ENCODE results near the gene LSM8. TPM values are rescaled to one million over a fixed set of nuclear protein-coding genes. Genes with fewer than 3 reads are reported as not detected.
"Not testable (repeated sequence)": the region's sequence is repeated elsewhere in the genome, so short reads cannot be mapped to it uniquely, and the experiment has no call there.

The LSM8 gene
- polyA plus RNA-seq (2013, experiment 1 of 2), result 36.5 TPM
- polyA plus RNA-seq (2013, experiment 2 of 2), result 39.4 TPM

DNA sequence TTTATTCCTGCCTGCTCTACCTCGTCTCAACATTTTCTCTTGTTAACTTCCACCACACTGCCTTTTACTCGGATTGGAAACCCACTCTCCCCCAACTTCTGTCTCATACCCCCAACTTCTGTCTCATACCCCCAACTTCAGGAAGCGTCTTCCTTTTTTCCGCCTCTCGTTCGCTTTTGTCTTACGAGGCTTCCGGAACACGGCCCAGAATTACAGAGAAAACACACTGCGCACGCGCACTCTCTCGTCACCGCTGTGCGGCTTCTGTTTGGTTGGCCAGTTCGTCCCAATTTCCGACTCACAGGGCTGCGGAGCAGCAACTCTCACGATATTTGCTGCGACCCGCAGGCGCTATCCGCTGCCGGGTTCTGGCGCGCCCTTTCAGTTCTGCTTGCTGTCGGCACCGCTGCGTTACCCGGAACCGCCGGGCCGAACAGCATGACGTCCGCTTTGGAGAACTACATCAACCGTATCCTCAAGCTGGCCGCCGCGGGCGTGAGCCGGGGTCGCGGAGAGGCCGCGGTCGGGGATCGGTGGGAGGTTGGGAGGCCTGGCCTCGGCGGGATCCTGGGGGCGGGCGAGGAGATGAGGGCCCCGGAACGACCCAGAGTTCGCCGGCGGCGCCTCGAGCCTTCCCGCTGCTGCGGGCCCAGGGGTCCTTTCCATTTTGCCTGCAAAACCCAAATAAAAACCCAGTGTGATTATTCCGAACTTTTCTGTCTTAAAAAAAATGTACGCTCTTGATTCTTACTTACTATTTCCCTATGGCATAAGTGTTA lies at the start of gene LSM8:
Gene LSM8 (plus strand): TSS at position 379 of the 779 bp plus-strand sequence. CDS start 60 bp downstream, at position 439.
- peaks cover 39% of the 10 kb centered on the region for H3K36me3 ChIP-seq (ENCODE audit: insufficient read depth, low read length)
- H3K9ac ChIP-seq (ENCODE audit: low read depth, low read length), result peak within 1 kb of the TSS; percentile 97
- peak within 1 kb of the TSS; percentile 82 for H3K4me3 ChIP-seq (ENCODE audit: low read length)
- peaks cover 9% of the 10 kb centered on the region; the same call in 1 of the 2 replicates for H3K4me1 ChIP-seq (ENCODE audit: insufficient read depth, low read length)
- peak within 1 kb of the TSS; percentile 86 for H3K27ac ChIP-seq (ENCODE audit: low read depth, low read length)
- no peaks in the 10 kb centered on the region for H3K27me3 ChIP-seq (ENCODE audit: insufficient read depth, low read length)
- WGBS, result under 1% methylated on average over 61 of the region's 62 CpGs
- no peaks in the 10 kb centered on the region for H3K9me3 ChIP-seq (ENCODE audit: insufficient read depth, low read depth, low read length)

DNA sequence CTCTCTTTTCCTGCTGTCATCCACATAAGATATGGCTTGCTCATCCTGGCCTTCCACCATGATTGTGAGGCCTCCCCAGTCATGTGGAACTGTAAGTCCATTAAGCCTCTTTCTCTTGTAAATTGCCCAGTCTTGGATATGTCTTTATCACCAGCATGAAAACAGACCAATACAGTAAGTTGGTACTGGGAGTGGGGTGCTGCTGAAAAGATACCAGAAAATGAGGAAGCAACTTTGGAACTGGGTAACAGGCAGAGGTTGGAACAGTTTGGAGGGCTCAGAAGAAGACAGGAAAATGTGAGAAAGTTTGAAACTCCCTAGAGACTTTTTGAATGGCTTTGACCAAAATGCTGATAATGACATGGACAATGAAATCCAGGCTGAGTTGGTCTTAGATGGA lies 49.5 kb upstream of the LSM8 start:
- H3K36me3 ChIP-seq (ENCODE audit: insufficient read depth, low read length); H3K9ac ChIP-seq (ENCODE audit: low read depth, low read length); H3K4me3 ChIP-seq (ENCODE audit: low read length); H3K27ac ChIP-seq (ENCODE audit: low read depth, low read length); H3K4me1 ChIP-seq (ENCODE audit: insufficient read depth, low read length); H3K9me3 ChIP-seq (ENCODE audit: insufficient read depth, low read depth, low read length); H3K27me3 ChIP-seq (ENCODE audit: insufficient read depth, low read length): not testable (repeated sequence)

DNA sequence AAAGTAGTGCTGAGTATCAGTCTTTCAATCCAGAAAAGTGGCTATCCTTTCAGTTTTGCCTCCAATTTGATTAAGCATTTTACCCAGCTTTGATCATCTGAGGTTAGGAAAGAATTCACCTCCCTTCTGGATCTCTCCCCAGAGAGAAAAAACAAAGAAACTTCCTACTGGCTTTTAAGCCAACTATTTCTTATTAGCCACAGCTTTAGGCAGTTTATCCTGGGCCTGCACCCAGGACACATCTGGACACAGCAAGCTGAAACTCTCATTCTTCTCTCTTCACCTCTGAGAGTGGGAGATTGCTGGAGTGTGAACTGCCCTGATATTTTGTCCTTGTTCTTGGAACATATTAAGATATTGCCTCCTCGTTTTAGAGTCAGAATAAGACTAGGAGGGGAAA lies 43.5 kb upstream of the LSM8 start:
- H3K9me3 ChIP-seq (ENCODE audit: insufficient read depth, low read depth, low read length), result no peaks in the 10 kb centered on the region
- H3K9ac ChIP-seq (ENCODE audit: low read depth, low read length), result no peak overlapping the region
- 83% methylated on average over 1 of the region's 1 CpG for WGBS
- no peaks in the 10 kb centered on the region for H3K36me3 ChIP-seq (ENCODE audit: insufficient read depth, low read length)
- H3K27ac ChIP-seq (ENCODE audit: low read depth, low read length), result no peak overlapping the region
- H3K4me3 ChIP-seq (ENCODE audit: low read length), result no peak overlapping the region
- H3K4me1 ChIP-seq (ENCODE audit: insufficient read depth, low read length), result no peaks in the 10 kb centered on the region
- no peaks in the 10 kb centered on the region for H3K27me3 ChIP-seq (ENCODE audit: insufficient read depth, low read length)

- Histone ChIP-seq H3K9me3 (ENCODE audit: insufficient read depth, low read depth, low read length) (no peaks in the 10 kb centered on the region), H3K9ac (ENCODE audit: low read depth, low read length) (no peak overlapping the region), H3K27ac (ENCODE audit: low read depth, low read length) (no peak overlapping the region), H3K36me3 (ENCODE audit: insufficient read depth, low read length) (no peaks in the 10 kb centered on the region), H3K27me3 (ENCODE audit: insufficient read depth, low read length) (no peaks in the 10 kb centered on the region), H3K4me3 (ENCODE audit: low read length) (no peak overlapping the region), H3K4me1 (ENCODE audit: insufficient read depth, low read length) (no peaks in the 10 kb centered on the region)
- WGBS, result 95% methylated on average over 1 of the region's 1 CpG
Measured at GRCh38 chr7:118142012-118142411, 42.0 kb upstream of the LSM8 start.

DNA sequence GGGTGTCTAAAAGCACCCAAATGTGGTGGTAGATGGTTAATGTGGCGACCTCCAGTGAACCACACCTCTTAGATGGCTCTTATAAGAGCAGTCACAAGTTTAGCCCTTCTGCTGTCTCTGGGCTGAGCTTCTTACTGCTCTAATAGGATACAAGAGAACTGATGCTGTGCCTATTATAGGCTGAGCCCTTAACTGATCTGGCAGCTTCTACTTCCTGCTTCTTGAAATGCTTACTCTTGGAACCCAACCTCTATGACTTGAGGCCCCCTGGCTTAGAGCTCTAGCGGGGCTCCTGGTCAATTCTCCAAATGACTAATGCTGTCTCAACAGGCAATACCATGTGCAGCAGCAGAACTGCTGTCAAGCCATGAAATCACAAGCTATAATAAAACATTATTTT lies 35.0 kb upstream of the LSM8 start:
- WGBS, result 93% methylated on average over 2 of the region's 2 CpGs
- H3K27ac ChIP-seq (ENCODE audit: low read depth, low read length), result no peak overlapping the region
- H3K27me3 ChIP-seq (ENCODE audit: insufficient read depth, low read length), result no peaks in the 10 kb centered on the region
- H3K36me3 ChIP-seq (ENCODE audit: insufficient read depth, low read length), result no peaks in the 10 kb centered on the region
- H3K9me3 ChIP-seq (ENCODE audit: insufficient read depth, low read depth, low read length), result no peaks in the 10 kb centered on the region
- peaks cover 18% of the 10 kb centered on the region for H3K4me1 ChIP-seq (ENCODE audit: insufficient read depth, low read length)
- H3K4me3 ChIP-seq (ENCODE audit: low read length), result no peak overlapping the region
- H3K9ac ChIP-seq (ENCODE audit: low read depth, low read length), result no peak overlapping the region

DNA sequence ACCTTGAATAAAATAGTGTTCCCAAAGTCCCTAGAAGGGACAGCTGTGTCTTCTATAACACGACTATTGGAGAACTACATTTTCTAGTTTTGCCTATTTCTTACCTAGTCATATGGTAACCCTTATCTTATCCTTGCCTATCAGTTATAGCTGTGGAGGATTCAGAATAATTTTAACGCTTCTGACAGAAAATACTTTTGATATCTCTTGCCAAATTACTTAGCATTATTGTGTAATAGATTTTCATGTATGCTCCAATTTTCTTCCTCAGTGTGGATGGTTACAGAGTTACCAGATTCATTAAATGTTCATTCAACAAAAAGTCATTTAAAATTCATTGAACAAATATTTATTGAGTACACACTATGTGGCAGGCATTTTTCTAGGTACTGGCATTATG lies 34.6 kb upstream of the LSM8 start:
- H3K9ac ChIP-seq (ENCODE audit: low read depth, low read length), result no peak overlapping the region
- H3K4me1 ChIP-seq (ENCODE audit: insufficient read depth, low read length), result peaks cover 18% of the 10 kb centered on the region
- no peak overlapping the region for H3K4me3 ChIP-seq (ENCODE audit: low read length)
- H3K27me3 ChIP-seq (ENCODE audit: insufficient read depth, low read length), result no peaks in the 10 kb centered on the region
- H3K27ac ChIP-seq (ENCODE audit: low read depth, low read length), result no peak overlapping the region
- H3K9me3 ChIP-seq (ENCODE audit: insufficient read depth, low read depth, low read length), result no peaks in the 10 kb centered on the region
- WGBS, result 100% methylated on average over 1 of the region's 2 CpGs
- no peaks in the 10 kb centered on the region for H3K36me3 ChIP-seq (ENCODE audit: insufficient read depth, low read length)

- Histone ChIP-seq H3K27ac (ENCODE audit: low read depth, low read length) (peak overlapping the region; percentile 38; the same call in 1 of the 2 replicates), H3K4me1 (ENCODE audit: insufficient read depth, low read length) (peaks cover 18% of the 10 kb centered on the region), H3K27me3 (ENCODE audit: insufficient read depth, low read length) (no peaks in the 10 kb centered on the region), H3K36me3 (ENCODE audit: insufficient read depth, low read length) (no peaks in the 10 kb centered on the region), H3K9ac (ENCODE audit: low read depth, low read length) (no peak overlapping the region), H3K9me3 (ENCODE audit: insufficient read depth, low read depth, low read length) (no peaks in the 10 kb centered on the region), H3K4me3 (ENCODE audit: low read length) (no peak overlapping the region)
- WGBS, result 85% methylated on average over 2 of the region's 2 CpGs
Measured at GRCh38 chr7:118151671-118152070, 32.3 kb upstream of the LSM8 start.

DNA sequence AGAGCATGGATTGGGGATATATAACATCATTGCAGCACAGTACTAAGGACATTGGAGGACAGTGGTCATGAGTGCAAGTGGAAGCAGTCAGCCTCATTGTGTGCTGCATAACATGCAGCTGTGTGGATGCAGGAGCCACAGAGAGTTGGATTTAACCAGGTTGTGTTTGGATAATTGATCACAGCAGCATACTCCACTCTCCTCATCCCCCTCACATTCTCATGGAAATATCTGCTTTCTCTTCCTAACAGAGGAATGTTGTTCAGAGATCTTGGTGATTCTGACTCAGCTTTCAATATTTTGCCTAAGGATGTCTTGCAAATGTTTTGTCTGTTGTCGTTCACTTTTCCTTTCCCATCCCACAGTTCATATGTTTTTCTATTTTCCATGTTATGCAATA lies 31.8 kb upstream of the LSM8 start:
- Histone ChIP-seq H3K27ac (ENCODE audit: low read depth, low read length) (peak overlapping the region; percentile 75), H3K9me3 (ENCODE audit: insufficient read depth, low read depth, low read length) (peaks cover 2% of the 10 kb centered on the region; the same call in 1 of the 2 replicates), H3K36me3 (ENCODE audit: insufficient read depth, low read length) (no peaks in the 10 kb centered on the region), H3K4me1 (ENCODE audit: insufficient read depth, low read length) (peaks cover 18% of the 10 kb centered on the region), H3K4me3 (ENCODE audit: low read length) (no peak overlapping the region), H3K9ac (ENCODE audit: low read depth, low read length) (peak overlapping the region; percentile 1; the same call in 1 of the 2 replicates), H3K27me3 (ENCODE audit: insufficient read depth, low read length) (no peaks in the 10 kb centered on the region)
- WGBS, result no CpG with 5 or more reads among the region's 1 CpG

DNA sequence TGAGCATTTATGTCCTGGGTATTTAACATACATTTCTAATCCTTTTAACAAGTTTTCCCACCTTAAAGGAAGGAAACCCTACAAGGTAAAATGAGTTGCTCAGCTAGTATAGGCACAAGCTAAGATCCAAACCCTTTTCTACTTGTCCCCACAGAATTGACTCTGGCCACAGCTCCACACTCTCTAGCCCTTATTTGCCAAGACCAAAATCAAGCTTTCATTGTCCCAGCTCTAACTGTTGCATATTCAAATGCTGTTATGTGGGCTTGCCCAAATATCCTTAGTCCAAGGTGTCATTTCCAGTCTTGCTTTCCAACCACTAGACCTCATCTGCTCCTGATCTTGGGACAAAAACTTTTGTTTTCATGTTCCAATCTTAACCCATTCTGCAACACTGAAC lies 31.3 kb upstream of the LSM8 start:
- peak overlapping the region; percentile 75 for H3K27ac ChIP-seq (ENCODE audit: low read depth, low read length)
- H3K4me3 ChIP-seq (ENCODE audit: low read length), result no peak overlapping the region
- peaks cover 18% of the 10 kb centered on the region for H3K4me1 ChIP-seq (ENCODE audit: insufficient read depth, low read length)
- no peaks in the 10 kb centered on the region for H3K27me3 ChIP-seq (ENCODE audit: insufficient read depth, low read length)
- peak overlapping the region; percentile 1; the same call in 1 of the 2 replicates for H3K9ac ChIP-seq (ENCODE audit: low read depth, low read length)
- H3K36me3 ChIP-seq (ENCODE audit: insufficient read depth, low read length), result no peaks in the 10 kb centered on the region
- H3K9me3 ChIP-seq (ENCODE audit: insufficient read depth, low read depth, low read length), result peaks cover 7% of the 10 kb centered on the region

GRCh38 chr7:118153551-118154177 lies 30.3 kb upstream of the LSM8 start:
- no peak overlapping the region for H3K9ac ChIP-seq (ENCODE audit: low read depth, low read length)
- WGBS, result 51% methylated on average over 3 of the region's 4 CpGs
- peaks cover 17% of the 10 kb centered on the region for H3K9me3 ChIP-seq (ENCODE audit: insufficient read depth, low read depth, low read length)
- H3K27me3 ChIP-seq (ENCODE audit: insufficient read depth, low read length), result no peaks in the 10 kb centered on the region
- no peak overlapping the region for H3K27ac ChIP-seq (ENCODE audit: low read depth, low read length)
- H3K4me3 ChIP-seq (ENCODE audit: low read length), result no peak overlapping the region
- H3K36me3 ChIP-seq (ENCODE audit: insufficient read depth, low read length), result 0 out of 2 replicates have a peak, but pooled peaks cover 3% of the 10 kb centered on the region
- H3K4me1 ChIP-seq (ENCODE audit: insufficient read depth, low read length), result peaks cover 18% of the 10 kb centered on the region

GRCh38 chr7:118158766-118159165 lies 25.2 kb upstream of the LSM8 start:
- no peak overlapping the region for H3K9ac ChIP-seq (ENCODE audit: low read depth, low read length)
- peaks cover 45% of the 10 kb centered on the region for H3K9me3 ChIP-seq (ENCODE audit: insufficient read depth, low read depth, low read length)
- 0 out of 2 replicates have a peak, but pooled peaks cover 3% of the 10 kb centered on the region for H3K36me3 ChIP-seq (ENCODE audit: insufficient read depth, low read length)
- no peaks in the 10 kb centered on the region for H3K27me3 ChIP-seq (ENCODE audit: insufficient read depth, low read length)
- no peaks in the 10 kb centered on the region for H3K4me1 ChIP-seq (ENCODE audit: insufficient read depth, low read length)
- no peak overlapping the region for H3K27ac ChIP-seq (ENCODE audit: low read depth, low read length)
- no peak overlapping the region for H3K4me3 ChIP-seq (ENCODE audit: low read length)
